NCI-H226 (cell line): Measurements from ENCODE around the gene TMEM185B.
"Not testable (repeated sequence)": the region's sequence is repeated elsewhere in the genome, so short reads cannot be mapped to it uniquely, and the experiment has no call there.

Experiments
- DNase-seq: peaks from one replicate; pipeline ENCODE4 v3.0.0-alpha.2; 2015

Gene TMEM185B

DNA sequence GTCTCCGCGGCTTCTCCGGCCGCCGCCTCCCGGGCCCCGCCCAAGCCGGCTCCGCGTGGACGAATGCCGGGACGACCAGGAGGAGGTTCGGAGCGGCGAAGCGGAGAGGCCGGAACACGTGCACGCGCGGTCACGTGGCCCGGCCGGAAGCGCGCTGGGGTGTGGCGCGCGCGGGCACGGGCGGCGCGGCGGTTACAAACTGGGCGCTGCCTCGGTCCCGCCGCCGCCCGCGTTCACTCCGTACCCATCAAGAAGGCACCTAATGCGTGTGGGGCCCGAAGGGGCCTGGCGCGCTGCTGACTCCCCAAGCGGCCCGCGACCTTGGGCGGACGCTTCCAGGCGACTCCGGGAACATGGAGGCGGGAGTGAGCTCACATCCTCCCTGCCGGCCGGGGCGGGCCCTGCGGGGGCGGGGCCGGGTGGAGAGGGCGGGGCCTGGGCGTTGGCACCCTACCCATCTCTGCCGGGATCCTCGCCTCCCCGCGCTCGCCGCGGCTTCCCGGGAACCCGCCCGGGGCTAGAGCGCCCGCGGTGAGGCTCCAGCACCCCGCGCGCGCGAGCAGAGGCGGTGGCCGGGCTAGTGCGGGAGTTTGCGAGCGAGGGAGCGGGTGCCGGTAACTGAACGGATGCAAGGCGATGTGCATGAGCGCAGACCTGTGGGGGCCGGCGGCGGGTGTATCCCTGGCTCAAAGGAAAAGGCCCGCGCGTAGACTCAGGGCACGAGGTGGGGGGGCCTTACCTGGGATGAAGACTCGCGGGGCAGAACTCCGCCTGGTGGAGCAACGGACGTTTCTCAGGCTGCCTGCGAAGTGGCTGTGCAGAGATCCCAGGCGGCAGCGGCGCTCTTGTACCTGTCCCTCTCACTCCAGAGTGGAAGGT is at the start of gene TMEM185B:
TSS of gene TMEM185B (minus strand) at position 367 of the 879 bp plus-strand sequence. CDS start 424 bp downstream, outside the sequence.
- DNase-seq: peak; percentile 70

DNA sequence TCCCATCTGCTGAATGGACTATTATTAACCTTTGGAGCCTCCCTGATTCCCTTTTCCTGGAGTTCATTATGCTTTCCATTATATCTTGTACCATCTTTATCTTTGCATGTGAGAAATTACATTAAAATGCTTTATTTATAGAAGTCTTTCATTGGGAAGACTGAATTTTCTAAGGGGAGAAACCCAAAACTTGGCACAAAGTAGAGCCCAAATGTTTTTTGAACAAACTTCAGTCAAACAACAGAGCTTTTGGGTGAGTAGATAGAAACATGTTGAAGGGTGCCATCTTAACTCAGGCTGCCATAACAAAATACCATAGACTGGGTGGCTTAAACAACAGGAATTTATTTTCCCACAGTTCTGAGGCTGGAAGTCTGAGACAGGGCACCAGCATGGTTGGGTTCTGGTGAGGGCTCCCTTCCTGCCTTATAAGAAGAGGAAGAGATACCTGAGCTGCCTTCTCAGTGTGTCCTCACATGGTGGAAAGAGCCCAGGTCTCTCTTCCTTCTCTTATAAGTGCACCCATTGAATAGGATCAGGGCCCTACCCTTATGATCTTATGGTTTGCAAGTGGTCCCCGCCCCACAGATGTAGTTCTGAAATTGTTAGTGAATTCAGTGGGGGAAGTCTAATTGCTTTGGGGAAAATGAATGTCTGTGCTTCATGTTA is 48.6 kb upstream of the TMEM185B start:
- no peak for DNase-seq

DNA sequence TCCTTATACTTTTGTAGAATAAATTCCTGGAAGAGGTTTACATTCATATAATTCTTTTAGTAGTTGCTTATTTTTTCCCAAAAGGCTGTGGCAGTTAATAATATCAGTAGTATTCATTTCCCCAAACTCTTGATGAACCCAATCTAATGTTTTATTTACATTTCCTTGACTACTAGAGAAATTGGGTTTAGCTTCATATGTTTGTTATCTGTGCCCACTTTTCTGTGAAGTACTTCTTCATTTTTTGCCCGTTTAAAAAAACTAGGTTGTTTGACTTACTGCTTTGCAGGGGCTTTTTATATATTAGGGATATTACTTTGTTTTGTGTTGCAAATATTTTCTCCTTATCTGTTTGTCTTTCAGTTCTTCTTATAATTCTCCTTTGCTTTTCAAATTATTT is 46.6 kb upstream of the TMEM185B start:
- DNase-seq: no peak

DNA sequence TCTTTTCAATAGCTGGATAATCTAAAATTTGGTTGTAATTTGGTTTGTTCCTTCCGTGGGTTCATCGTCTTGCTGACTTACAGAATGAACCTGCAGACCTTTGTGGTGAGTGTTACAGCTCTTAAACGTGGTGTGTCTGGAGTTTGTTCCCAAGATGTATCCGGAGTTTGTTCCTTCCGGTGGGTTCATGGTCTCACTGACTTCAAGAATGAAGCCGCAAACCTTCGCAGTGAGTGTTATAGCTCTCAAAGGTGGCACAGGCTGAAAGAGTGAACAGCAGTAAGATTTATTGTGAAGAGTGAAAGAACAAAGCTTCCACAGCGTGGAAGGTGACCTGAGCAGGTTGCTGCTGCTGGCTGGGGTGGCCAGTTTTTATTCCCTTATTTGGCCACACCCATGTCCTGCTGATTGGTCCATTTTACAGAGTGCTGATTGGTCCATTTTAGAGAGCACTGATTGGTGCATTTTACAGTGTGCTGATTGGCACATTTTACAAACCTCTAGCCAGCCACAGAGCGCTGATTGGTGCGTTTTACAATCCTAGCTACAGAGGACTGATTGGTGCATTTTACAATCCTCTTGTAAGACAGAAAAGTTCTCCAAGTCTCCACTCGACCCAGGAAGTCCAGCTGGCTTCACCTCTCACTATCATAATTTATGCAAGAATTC is 46.0 kb upstream of the TMEM185B start:
- no peak for DNase-seq

DNA sequence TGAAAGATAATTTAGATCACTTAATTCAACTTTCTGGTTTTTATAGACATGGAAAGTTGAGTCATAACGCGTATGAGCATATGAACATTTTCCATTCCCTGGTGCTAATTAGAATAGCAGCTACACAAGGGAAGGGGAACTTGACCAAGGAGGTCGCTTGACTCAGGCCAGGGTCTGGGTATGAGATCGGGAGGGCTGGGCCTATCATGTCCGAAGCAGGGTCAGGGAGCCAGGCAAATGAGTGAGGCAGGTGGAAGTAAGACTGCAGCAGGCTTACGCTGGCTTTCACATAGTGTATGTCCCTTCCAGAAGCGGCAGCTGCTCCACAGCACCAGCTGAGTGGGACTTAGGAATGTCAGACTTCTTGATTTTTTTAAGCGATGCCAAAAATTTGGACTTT is 44.1 kb upstream of the TMEM185B start:
- DNase-seq: no peak

DNA sequence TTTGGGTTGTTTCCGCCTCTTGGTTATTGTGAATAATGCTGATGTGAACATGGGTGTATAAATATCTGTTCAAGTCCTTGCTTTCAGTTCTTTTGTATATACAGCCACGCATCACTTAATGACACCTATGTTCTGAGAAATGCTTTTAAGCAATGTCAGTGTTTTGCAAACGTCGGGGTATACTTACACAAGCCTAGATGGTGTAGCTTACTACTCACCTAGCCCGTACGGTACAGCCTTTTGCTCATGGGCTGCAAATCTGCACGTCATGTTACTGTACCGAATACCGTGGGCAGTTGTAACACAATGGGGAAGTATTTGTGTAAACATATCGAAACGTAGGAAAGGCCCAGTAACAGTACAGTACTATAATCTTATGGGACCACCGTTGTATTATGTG is 41.8 kb upstream of the TMEM185B start:
- DNase-seq: no peak

DNA sequence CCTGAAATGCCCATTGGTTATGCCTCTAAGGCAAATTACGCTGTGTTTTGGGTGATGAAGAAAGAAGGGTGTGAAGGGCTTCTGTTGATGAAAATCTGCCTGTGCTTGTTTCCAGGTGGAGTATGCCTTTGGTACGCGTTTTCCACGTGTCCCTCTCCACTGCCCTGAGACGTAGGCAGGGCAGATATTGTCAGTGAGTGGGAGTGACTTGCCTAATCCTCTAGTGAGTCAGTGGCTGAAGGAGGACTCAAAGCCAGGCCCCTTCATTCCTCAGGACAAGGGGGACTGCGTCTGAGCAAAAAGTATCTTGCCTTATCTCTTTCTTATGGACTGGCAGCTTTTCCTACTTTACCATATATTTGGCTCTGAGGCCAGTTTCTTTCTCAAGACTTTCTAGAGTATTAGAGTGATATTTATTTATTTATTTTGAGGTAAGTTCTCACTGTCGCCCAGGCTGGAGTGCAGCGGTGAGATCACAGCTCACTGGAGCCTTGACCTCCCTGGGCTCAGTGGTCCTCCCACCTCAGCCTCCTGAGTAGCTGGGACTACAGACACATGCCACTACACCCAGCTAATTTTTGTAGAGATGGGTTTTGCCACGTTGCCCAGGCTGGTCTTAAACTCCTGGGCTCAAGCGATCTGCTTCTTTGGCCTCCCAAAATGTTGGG is 39.7 kb upstream of the TMEM185B start:
- DNase-seq: peak; percentile 24

DNA sequence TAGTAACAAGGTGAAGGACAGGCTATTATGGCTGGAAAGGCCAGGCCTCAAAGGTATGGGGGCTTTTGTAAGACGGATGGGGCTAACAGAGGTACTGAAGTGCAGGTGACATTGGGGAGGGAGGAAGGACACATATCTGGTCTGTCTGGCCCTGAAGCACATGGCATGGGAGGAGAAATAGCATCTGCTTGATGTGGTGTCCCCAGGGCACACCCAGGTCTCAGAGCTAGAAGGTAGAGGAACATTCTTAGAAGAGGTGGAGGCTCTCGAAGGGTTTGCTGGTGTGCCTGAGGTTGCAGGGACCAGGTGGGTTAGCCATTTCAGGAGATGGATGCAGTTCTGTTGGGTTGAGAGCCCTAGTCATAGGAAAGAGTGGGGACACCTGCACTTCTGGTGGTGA is 39.0 kb upstream of the TMEM185B start:
- no peak for DNase-seq

DNA sequence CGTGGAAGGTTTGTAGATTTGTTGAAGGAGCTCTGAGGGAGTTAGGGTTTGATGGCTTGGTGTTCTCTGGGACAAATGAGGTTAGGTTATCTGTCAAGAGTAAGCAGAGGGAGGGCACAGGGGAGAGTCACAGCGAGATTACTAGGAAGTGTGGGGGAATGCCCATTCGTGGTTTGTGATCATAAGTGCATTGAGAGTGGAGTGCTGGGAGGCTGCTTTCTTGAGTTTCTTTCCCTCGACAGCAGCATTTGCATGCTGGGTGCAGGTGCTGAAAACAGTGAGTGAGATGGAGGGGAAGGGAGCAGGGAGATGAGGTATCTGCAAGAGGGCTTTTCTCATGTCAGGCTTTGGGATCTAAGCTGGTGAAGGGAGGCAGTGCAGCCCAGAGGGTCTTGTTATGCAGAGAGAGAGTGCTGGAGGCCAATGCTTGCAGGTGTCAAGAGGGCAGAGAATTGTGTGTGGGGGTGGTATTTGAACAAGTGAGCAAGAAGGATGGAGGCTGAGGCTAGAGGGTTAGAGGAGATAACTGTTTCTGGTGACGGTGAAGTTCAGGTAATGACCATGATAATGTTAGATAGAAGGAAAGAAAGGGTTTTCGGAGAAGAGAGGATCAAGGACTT is 38.3 kb upstream of the TMEM185B start:
- no peak for DNase-seq

DNA sequence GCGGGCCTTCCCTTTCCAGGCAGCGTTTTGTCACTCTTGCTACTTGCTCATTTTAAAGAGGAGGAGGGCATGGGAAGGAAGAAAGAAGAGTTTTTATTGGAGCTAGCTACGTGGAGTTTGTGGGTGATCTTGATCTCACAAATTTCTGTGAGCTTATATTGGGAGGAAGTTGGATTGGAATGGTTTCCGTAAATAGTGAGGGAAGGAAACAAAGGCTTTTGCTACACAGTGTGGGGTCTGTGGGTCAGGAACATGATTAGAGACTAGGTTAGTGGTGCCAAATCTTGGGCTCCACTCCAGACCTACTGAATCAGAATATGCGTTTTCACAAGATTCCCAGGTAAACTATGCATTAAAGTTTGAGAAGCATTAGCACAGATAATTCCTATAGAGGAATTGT is 37.5 kb upstream of the TMEM185B start:
- no peak for DNase-seq

DNA sequence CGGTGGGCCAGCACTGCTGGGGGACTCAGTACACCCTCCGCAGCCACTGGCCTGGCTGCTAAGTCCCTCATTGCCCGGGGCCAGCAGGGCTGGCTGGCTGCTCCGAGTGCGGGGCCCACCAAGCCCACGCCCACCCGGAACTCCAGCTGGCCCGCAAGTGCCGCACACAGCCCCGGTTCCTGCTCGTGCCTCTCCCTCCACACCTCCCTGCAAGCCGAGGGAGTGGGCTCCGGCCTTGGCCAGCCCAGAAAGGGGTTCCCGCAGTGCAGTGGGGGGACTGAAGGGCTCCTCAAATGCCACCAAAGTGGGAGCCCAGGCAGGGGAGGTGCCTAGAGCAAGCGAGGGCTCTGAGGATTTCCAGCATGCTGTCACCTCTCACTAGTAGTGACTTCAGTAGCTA is 36.7 kb upstream of the TMEM185B start:
- not testable (repeated sequence) for DNase-seq

DNA sequence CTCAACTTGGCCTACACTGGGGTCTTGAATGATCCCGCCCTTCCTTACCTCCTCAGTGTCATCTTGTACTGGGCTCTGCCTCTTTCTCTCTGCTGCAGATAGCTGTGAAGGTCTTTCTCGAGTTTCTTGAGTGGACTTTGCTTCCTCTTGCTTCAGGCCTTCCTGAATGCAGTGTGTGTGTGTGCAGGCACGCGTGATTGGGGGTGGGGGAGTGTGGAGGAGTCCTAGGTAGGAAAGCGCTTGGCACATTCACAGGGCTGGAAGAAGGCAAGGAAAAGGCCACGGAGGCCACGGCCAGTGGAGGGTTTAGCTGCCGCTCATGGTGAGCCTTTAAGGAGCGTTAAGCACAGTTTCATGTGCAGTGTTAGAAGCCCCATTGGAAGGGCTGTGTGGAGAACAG is 35.0 kb upstream of the TMEM185B start:
- DNase-seq: no peak

DNA sequence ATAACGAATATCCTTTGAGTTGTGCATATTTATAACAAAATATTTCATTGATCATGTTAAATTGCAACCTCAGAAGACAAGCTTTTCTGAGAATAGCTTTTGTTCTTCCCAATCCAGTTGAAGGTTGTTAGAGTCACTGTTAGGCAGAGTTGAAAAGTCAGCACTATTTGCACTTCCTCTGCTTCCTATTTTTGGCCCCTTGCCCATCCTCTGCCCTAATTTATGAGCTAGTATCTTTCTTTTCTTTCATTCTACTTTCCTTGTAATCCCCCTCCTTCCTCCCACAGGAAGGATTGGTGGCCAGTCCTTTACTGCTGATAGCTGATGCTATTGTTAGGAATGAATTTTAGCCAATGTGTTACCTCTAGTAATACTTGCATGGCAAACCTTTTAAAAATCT is 34.3 kb upstream of the TMEM185B start:
- DNase-seq: no peak

DNA sequence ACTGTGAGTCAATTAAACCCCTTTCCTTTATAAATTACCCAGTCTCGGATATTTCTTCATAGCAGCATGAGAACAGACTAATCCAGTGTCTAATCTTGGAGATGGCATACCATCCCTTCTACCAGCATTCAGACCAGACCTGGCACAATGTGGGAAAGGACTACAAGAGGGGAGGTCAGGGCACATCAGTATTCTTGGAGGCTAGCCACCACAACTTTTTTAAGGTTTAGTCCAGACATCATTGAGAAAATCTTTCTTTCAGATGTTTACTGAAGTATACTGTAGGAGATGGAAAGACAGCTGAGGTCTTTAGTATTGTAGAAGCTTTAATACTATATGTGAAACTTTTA is 33.4 kb upstream of the TMEM185B start:
- no peak for DNase-seq

DNA sequence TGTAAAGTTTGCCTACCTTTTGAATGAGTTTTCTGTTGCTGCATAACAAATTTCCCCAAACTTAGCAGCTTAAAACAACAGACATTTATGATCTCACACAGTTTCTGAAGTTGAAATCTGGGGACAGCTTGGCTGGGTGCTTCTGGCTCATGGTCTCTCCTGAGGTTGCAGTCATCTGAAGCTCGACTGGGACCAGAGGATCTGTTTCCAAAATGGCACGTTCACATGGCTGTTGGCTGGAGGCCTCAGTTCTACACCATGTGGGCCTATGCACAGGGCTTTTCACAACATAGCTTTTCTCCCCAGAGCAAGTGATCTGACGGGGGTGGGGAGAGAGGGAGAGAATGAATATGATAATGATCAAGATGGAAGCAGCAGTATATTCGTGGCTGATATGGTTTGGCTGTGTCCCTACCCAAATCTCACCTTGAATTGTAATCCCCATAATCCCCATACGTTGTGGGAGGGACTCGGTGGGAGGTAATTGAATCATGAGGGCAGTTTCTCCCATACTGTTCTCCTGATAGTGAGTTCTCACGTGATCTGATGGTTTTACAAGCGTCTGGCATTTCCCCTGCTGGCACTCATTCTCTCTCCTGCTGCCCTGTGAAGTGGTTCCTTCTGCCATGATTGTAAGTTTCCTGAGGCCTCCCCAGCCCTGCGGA is 32.9 kb upstream of the TMEM185B start:
- no peak for DNase-seq

DNA sequence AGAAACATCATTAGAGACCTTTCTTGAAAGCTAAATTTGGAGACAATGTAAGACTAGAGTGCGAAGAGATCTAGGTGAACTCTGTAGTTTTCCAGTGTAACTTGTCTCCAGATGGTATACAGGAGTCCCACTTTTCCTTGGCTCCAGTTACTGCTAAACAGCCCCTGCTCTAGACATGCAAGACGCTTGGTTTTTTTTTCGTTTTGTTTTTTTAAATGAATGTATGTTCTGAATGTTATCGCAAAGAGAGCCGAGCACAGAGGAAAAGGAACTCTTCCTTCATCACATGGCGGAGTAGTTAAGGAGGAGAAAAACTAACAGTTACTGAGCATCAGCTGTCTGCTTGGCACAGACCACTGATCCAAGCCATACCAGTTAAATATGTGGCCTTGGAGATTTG is 31.9 kb upstream of the TMEM185B start:
- no peak for DNase-seq

DNA sequence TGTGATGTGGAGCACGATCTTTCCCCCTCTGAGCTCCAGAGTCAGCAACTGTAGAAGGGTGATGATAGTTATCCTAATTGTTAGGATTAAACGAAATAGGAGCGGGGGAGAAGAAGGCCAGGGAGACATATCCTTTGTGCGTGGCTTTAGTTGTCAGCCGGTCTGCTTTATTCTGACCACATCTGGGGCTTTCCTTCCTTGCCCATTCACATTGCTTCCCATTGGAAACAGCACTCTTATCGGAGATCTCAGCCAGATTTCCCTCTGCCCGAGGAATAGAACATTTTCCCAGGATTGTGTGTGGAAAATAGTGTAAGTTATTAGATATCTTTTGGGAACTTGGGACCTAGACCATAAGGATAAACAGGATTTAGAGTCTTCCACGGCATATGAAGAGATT is 31.0 kb upstream of the TMEM185B start:
- DNase-seq: no peak

DNA sequence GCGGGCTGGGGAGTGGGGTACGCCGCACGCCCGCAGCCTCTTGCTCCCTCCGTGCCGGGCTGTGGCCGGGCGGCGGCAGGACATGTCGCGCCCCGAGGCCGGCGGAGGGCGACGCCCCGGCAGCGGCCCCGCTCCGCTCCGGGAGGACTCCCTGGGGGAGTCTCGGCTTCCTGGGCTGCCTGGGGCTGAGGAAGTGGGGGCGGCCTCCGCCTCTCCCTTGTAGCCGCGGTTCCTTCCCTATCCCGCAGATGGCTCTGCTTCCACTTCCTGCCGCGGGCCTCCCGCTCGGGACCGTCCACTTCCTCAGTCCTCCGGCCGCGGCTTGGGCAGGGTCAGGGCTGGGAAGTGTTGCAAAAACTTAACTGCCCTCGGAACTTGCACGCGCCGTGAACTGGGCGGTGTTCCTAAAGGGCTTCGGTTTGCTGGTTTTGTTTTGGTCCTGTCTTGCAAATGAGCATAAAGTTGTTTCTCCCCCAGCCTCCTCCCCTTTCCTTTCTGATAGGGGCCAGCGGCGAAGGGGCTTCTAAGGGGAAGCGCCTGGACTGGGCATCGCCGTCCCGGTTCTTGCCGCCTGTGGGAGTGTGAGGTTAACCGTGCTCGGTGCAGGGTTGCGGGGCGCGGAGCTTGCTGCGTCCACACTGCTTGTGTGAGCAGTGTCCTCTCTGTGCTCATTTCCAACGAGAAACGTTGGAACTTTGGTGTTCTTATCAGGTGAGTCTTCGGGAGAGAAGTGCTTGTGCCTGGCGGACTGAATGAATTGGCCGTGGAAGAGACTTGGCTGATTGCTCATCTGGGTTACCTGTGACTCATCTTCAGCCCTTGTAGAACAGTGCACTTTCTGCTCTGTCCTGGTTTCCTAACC is 30.1 kb upstream of the TMEM185B start:
- DNase-seq: peak; percentile 80

DNA sequence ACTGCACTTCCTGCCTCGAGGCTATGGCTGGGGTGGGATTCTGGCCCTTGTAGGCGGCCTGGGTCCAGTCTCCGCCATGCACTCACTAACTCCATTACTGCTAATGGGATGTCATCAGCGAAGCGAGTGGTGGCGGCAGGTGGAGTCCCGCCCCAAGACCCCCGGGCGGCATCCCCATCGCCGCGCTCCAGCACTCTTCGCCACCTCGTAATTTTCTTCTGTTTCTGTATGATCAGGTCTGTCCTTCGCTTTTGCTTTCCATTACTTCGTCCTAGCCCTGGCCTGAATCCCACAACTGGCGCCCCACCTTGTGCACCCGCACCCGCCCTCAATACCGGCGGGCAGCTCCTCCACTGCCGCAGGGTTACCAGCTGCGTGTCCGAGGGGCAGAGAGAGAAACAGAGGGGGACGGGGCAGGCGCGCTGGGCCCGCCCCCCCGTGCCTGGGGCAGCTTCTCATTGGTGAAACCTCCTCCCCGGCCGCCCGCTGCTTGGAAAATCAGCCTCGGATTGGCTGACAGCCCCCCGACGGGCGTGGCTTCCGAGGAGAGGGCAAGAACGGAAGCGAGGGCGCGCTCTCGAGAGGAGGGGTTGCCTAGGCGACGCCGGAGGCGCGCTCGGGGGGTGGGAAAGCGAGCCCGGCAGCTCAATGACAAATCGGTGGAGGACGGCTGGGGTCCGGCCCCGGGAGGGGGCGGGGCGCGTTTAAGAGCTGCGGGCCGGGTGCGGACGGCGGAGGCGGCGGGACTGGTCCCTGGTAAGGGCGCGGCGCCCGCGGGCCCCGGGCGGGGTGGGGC is 29.2 kb upstream of the TMEM185B start, which contains the start of gene RALB:
TSS of gene RALB (plus strand) at position 628 of the 796 bp plus-strand sequence. CDS start 25,813 bp downstream, outside the sequence.
- DNase-seq: peak; percentile 98

DNA sequence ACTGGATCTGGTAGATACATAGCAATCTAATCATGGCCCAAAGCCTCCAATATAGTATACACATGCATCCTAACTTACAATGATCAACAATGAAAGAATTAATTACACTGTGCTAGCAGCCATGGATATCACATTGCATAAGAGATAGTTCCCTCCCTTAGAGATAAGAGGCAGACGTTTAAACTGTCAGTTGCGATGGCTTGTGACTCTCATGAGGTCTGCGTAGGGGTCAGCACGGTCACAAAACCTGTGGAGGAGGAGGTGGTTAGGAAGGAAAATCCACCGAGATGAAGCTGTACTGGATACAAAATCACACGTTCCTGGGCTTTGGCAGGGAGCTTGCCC is 28.7 kb upstream of the TMEM185B start:
- peak; percentile 19 for DNase-seq
